Mesendoderm (in vitro differentiated cells): ENCODE measurements around the gene ELF4.
A peak's percentile ranks its signal among the peaks of the same experiment; 100 is the strongest.

Source experiments
- DNase-seq: peaks from one replicate; pipeline ENCODE4 v3.0.0; 2013
- H2AK5ac ChIP-seq: 2 replicates; pipeline ENCODE4 v1.6.1; 2013; ENCODE audit warnings: low read length, inconsistent platforms
- H2BK120ac ChIP-seq: 2 replicates; pipeline ENCODE4 v1.6.1; 2013; ENCODE audit warnings: low read depth, mild to moderate bottlenecking, low read length, moderate library complexity, mixed read lengths
- H2BK15ac ChIP-seq: replicated peaks from 2 replicates; pipeline ENCODE4 v1.6.1; 2013; ENCODE audit warnings: low read depth, mild to moderate bottlenecking, moderate library complexity
- H2BK5ac ChIP-seq: 2 replicates; pipeline ENCODE4 v1.6.1; 2013; ENCODE audit warnings: low read length, inconsistent platforms
- H3K18ac ChIP-seq: 2 replicates; pipeline ENCODE4 v1.6.1; 2013; ENCODE audit warnings: mild to moderate bottlenecking, low read length, mixed read lengths
- H3K23ac ChIP-seq: one replicate; pipeline ENCODE4 v1.6.1; 2013; ENCODE audit warnings: low read length
- H3K27ac ChIP-seq: 2 replicates; pipeline ENCODE4 v1.5.1; 2013; ENCODE audit warnings: low read depth, mild to moderate bottlenecking, inconsistent platforms, low read length, moderate library complexity
- H3K27me3 ChIP-seq: 2 replicates; pipeline ENCODE4 v1.6.1; 2013; ENCODE audit warnings: low read length, control low read depth, mild to moderate bottlenecking, inconsistent platforms; ENCODE audit not compliant: insufficient read depth, poor library complexity
- H3K36me3 ChIP-seq: 2 replicates; pipeline ENCODE4 v1.6.1; 2013; ENCODE audit warnings: low read length, inconsistent platforms; ENCODE audit not compliant: control insufficient read depth, insufficient read depth
- H3K4ac ChIP-seq: one replicate; pipeline ENCODE4 v1.6.1; 2013; ENCODE audit warnings: low read depth, mild to moderate bottlenecking, low read length, moderate library complexity
- H3K4me1 ChIP-seq: 2 replicates; pipeline ENCODE4 v1.6.1; 2013; ENCODE audit warnings: low read depth, low read length, inconsistent platforms; ENCODE audit not compliant: control insufficient read depth
- H3K4me2 ChIP-seq: 2 replicates; pipeline ENCODE4 v1.6.1; 2013; ENCODE audit warnings: low read length
- H3K4me3 ChIP-seq: 2 replicates; pipeline ENCODE4 v1.5.1; 2013; ENCODE audit warnings: mild to moderate bottlenecking, low read length
- H3K56ac ChIP-seq: one replicate; pipeline ENCODE4 v1.6.1; 2013; ENCODE audit warnings: low read length
- H3K79me1 ChIP-seq: 2 replicates; pipeline ENCODE4 v1.6.1; 2013; ENCODE audit warnings: low read length, inconsistent platforms
- H3K79me2 ChIP-seq: 2 replicates; pipeline ENCODE4 v1.6.1; 2013; ENCODE audit warnings: mild to moderate bottlenecking, low read length; ENCODE audit not compliant: control insufficient read depth, insufficient read depth
- H3K9ac ChIP-seq: 2 replicates; pipeline ENCODE4 v1.6.1; 2013; ENCODE audit warnings: low read length, inconsistent platforms
- H4K5ac ChIP-seq: one replicate; pipeline ENCODE4 v1.6.1; 2013; ENCODE audit warnings: low read length
- H4K8ac ChIP-seq: one replicate; pipeline ENCODE4 v1.6.1; 2013; ENCODE audit warnings: low read depth, mild to moderate bottlenecking, control low read depth, low read length, moderate library complexity
- WGBS: extraction: QIAGEN DNeasy Blood & Tissue Kit; methylation state at CpG from one replicate; pipeline ENCODE4 v1.1.7; 2013; ENCODE audit warnings: low lambda C conversion rate, missing lambda C conversion rate; ENCODE audit not compliant: insufficient coverage; ENCODE audit errors: extremely low coverage; 5-methylcytosine and 5-hydroxymethylcytosine counted together

ELF4 gene

DNA sequence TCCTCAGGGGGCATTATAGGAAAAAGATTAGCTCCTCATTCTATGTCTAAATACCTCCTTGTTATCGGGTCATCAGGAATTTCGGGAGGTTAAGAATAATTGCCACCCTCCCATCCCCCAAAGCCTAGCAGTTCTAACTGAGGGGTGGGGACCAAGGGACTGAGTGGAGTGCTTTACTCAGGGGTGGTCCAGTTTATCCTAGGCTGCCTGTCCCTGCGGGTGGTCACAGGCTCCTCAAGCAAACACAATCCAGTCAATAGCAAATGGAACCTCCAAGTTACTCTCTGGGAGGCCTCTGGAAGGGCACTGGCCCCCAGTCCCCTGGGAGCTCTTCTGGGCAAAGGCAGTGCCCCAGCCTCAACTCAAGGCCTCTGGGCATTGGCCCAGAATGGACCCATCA lies 6.7 kb downstream of the ELF4 start:
- H3K36me3 ChIP-seq: no peaks in the 10 kb centered on the region
- H2BK120ac ChIP-seq: no peak overlapping the region
- no peaks in the 10 kb centered on the region for H3K27me3 ChIP-seq
- no peak overlapping the region for H3K4ac ChIP-seq
- no peak overlapping the region for H3K56ac ChIP-seq
- no peak overlapping the region for H4K5ac ChIP-seq
- no peak overlapping the region for H3K23ac ChIP-seq
- no peak overlapping the region for H3K27ac ChIP-seq
- no peak overlapping the region for H4K8ac ChIP-seq
- H3K4me1 ChIP-seq: no peaks in the 10 kb centered on the region
- no peak for DNase-seq
- WGBS: no CpG with 5 or more reads among the region's 3 CpGs
- no peaks in the 10 kb centered on the region for H3K79me2 ChIP-seq
- H2BK5ac ChIP-seq: no peak overlapping the region
- no peak overlapping the region for H3K4me3 ChIP-seq
- H3K4me2 ChIP-seq: no peak overlapping the region
- H3K18ac ChIP-seq: no peak overlapping the region
- H2AK5ac ChIP-seq: no peak overlapping the region
- H2BK15ac ChIP-seq: no peak overlapping the region
- H3K79me1 ChIP-seq: no peaks in the 10 kb centered on the region
- H3K9ac ChIP-seq: no peak overlapping the region

DNA sequence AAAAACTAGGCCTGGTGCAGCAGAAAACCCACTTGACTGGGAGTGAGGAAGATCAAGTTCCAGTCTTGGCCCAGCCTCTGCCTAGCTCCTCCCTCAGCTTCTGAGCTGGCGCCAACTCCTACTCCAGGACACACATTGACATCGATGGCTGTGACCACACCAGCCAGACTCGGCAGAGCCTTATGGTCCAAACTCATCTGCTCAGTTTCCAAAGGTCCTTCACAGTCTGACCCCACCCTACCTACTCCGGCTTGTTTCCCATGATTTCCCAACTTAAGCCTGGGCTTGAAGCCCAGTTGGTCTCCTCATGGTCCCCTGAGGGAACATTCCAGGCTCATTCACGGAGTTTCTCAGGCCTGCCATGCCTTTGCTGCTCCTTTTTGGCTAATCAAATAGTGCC lies 10.1 kb downstream of the ELF4 start:
- WGBS: no CpG with 5 or more reads among the region's 5 CpGs
- H4K8ac ChIP-seq: no peak overlapping the region

DNA sequence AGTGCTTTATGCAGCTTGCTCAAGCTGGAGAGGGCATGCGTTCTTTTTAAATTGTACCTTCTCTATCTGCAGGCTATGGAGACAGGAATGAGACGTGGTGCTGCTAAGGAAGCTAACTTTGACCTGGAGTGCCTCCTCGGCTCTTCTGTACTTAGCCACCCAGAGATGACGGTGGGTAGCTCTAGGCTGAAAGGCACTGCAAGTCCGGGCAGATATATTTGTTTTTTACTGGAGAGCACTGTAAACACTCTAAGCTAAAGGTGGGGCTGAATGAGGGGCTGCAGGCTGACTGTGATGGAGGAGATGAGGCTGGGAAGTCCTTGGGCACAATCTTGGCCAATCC lies 12.1 kb downstream of the ELF4 start:
- no peak overlapping the region for H3K4ac ChIP-seq
- no peak overlapping the region for H3K4me3 ChIP-seq
- H4K5ac ChIP-seq: no peak overlapping the region
- DNase-seq: no peak
- no peak overlapping the region for H3K18ac ChIP-seq
- H3K56ac ChIP-seq: peak overlapping the region; percentile 34
- no peaks in the 10 kb centered on the region for H3K79me2 ChIP-seq
- H3K27ac ChIP-seq: no peak overlapping the region
- H3K9ac ChIP-seq: no peak overlapping the region
- no peaks in the 10 kb centered on the region for H3K36me3 ChIP-seq
- no peak overlapping the region for H2BK120ac ChIP-seq
- H3K4me2 ChIP-seq: no peak overlapping the region
- no peak overlapping the region for H2BK5ac ChIP-seq
- no peak overlapping the region for H2BK15ac ChIP-seq
- no peak overlapping the region for H3K23ac ChIP-seq
- H2AK5ac ChIP-seq: no peak overlapping the region
- H3K79me1 ChIP-seq: no peaks in the 10 kb centered on the region
- no CpG with 5 or more reads among the region's 5 CpGs for WGBS
- H3K27me3 ChIP-seq: no peaks in the 10 kb centered on the region
- H3K4me1 ChIP-seq: no peaks in the 10 kb centered on the region
- no peak overlapping the region for H4K8ac ChIP-seq

More for the DNA sequence above, 10.1 kb downstream of the ELF4 start:
- no peak overlapping the region for H3K23ac ChIP-seq
- H3K4me3 ChIP-seq: no peak overlapping the region
- no peak overlapping the region for H3K9ac ChIP-seq
- no peak overlapping the region for H3K56ac ChIP-seq
- no peak overlapping the region for H3K27ac ChIP-seq
- H2AK5ac ChIP-seq: no peak overlapping the region
- no peak for DNase-seq
- H2BK5ac ChIP-seq: no peak overlapping the region
- H3K27me3 ChIP-seq: no peaks in the 10 kb centered on the region
- no peak overlapping the region for H3K4me2 ChIP-seq
- no peak overlapping the region for H3K18ac ChIP-seq
- no peak overlapping the region for H2BK120ac ChIP-seq
- no peak overlapping the region for H2BK15ac ChIP-seq
- H3K79me1 ChIP-seq: no peaks in the 10 kb centered on the region
- H3K4me1 ChIP-seq: no peaks in the 10 kb centered on the region
- H3K4ac ChIP-seq: no peak overlapping the region
- H3K79me2 ChIP-seq: no peaks in the 10 kb centered on the region
- no peaks in the 10 kb centered on the region for H3K36me3 ChIP-seq
- no peak overlapping the region for H4K5ac ChIP-seq

DNA sequence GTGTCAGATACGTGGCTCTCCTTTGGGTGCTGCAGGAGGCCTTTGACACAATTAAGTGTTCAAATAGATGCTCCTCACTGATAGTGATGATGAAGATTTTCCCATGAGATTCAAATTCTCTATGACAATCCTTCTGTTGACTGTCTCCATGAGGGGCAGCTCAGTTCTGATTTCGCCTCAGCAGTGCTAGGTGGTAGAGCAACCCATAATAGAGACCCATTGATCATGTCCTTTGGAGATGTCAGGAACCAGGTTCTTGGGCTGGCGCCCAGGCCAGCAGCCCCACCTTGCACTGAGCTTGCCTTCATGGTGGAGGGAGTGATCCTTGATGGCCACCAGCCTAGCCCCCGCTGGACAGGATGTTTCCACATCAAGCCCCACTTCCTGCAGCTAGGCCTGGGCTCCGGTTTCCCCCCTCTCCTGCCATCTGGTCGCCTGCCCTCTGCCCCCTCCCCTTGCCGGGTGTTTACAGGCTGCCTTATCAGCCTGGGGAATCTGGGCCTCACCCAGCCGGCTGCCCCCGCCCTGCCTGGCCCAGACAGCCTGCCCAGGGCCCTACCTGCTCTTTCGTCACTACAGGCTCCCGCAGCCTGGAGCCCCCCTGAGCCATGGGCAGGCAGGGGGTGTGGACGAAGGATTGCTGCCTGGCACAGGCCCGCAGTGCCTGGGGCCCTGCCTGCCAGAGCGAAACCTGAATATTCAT lies 12.6 kb downstream of the ELF4 start:
- no peak overlapping the region for H4K8ac ChIP-seq
- WGBS: no CpG with 5 or more reads among the region's 14 CpGs
- H4K5ac ChIP-seq: no peak overlapping the region
- no peak overlapping the region for H2BK5ac ChIP-seq
- no peak overlapping the region for H3K27ac ChIP-seq
- no peak overlapping the region for H3K18ac ChIP-seq
- H3K9ac ChIP-seq: no peak overlapping the region
- no peaks in the 10 kb centered on the region for H3K27me3 ChIP-seq
- DNase-seq: peak; percentile 41
- H2BK15ac ChIP-seq: no peak overlapping the region
- no peaks in the 10 kb centered on the region for H3K79me2 ChIP-seq
- H3K4me3 ChIP-seq: no peak overlapping the region
- no peak overlapping the region for H3K23ac ChIP-seq
- H2BK120ac ChIP-seq: no peak overlapping the region
- H3K36me3 ChIP-seq: no peaks in the 10 kb centered on the region
- H3K4me2 ChIP-seq: no peak overlapping the region
- H3K4ac ChIP-seq: no peak overlapping the region
- no peaks in the 10 kb centered on the region for H3K79me1 ChIP-seq
- H3K4me1 ChIP-seq: no peaks in the 10 kb centered on the region
- H3K56ac ChIP-seq: peak overlapping the region; percentile 34
- no peak overlapping the region for H2AK5ac ChIP-seq

DNA sequence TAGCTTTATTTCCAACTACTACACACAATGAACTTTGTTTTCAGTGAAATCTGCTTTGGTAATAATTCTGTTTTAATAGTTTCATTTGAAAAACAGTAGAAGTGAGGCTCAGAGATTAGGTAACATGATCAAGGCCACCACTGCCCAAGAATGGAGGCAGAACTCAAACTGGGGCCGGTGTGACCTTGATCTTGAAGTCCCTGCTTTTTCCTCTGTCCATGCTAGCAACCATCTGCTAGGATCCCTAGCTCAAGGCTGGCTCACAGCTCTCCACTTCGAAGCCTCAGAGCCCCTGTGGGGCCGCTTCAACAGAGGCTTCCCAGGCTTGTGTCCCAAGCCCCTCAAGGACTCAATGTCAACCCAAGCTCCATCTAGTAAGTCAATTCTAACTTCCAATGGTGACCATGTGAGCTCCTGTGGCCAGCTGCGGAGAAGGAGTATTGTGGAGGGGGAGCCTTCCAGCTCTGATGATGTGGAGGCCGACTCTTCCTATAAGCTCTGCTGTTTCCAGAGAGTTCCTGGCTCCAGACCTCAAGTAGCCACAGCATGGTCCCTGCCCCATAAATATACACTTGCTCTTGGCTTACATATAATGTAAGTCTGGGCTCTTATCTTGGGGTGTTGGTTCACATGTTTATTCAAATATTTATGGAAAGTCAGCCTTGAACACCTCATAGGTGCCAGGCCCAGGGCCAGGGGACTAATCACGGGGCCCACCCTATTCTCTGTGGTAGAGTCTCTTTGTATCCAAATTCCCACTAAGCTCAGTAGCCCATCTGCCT lies 14.9 kb downstream of the ELF4 start:
- no peak overlapping the region for H3K9ac ChIP-seq
- H3K27ac ChIP-seq: no peak overlapping the region
- no peak overlapping the region for H2BK5ac ChIP-seq
- H3K4ac ChIP-seq: no peak overlapping the region
- H3K4me1 ChIP-seq: no peaks in the 10 kb centered on the region
- H3K36me3 ChIP-seq: no peaks in the 10 kb centered on the region
- no CpG with 5 or more reads among the region's 6 CpGs for WGBS
- H3K4me3 ChIP-seq: no peak overlapping the region
- no peak overlapping the region for H4K5ac ChIP-seq
- no peak overlapping the region for H3K23ac ChIP-seq
- no peaks in the 10 kb centered on the region for H3K79me1 ChIP-seq
- H3K56ac ChIP-seq: no peak overlapping the region
- H3K27me3 ChIP-seq: no peaks in the 10 kb centered on the region
- no peak overlapping the region for H3K4me2 ChIP-seq
- H3K79me2 ChIP-seq: no peaks in the 10 kb centered on the region
- H2BK15ac ChIP-seq: no peak overlapping the region
- H3K18ac ChIP-seq: no peak overlapping the region
- H2BK120ac ChIP-seq: no peak overlapping the region
- H4K8ac ChIP-seq: no peak overlapping the region
- DNase-seq: no peak
- no peak overlapping the region for H2AK5ac ChIP-seq
